ENCODE results near the gene STX8. TPM values are rescaled to one million over a fixed set of nuclear protein-coding genes. Genes with fewer than 3 reads are reported as not detected.
"Not testable (repeated sequence)": the region's sequence is repeated elsewhere in the genome, so short reads cannot be mapped to it uniquely, and the experiment has no call there.

Gene STX8
- 61.6 and 65.7 TPM in 2 replicates for total RNA-seq
- long read RNA-seq, transcript STX8-201 (8 exons, 1,246 nt), result major isoform, 23 of 36 reads
- long read RNA-seq, partial matches to known transcripts, result 7 of 36 reads
- long read RNA-seq, other reads (novel, unspliced or antisense), result 6 of 36 reads

- Mint-ChIP-seq H3K9me3 (ENCODE audit: unreplicated experiment) (no peaks in the 10 kb centered on the region), H3K4me1 (ENCODE audit: unreplicated experiment) (peaks cover 30% of the 10 kb centered on the region), H3K4me3 (ENCODE audit: unreplicated experiment) (peak within 1 kb of the TSS; percentile 98), H3K27me3 (ENCODE audit: unreplicated experiment) (no peaks in the 10 kb centered on the region), H3K27ac (ENCODE audit: unreplicated experiment) (peak within 1 kb of the TSS; percentile 83), H3K36me3 (ENCODE audit: unreplicated experiment) (no peaks in the 10 kb centered on the region)
- no peak for TF ChIP-seq CTCF (IDR thresholded peaks at IDR 0.05)
- peak; percentile 94 for DNase-seq (ENCODE audit: extremely low spot score, unreplicated experiment)
These were observed at the start of gene STX8 for GRCh38 chr17:9575381-9576101. Gene STX8, minus strand, starts transcription at chr17:9575820. Its CDS starts 12 bp downstream, at chr17:9575808.

GRCh38 chr17:9622961-9623360 lies 47.3 kb upstream of the STX8 start:
- no peak overlapping the region for H3K27ac Mint-ChIP-seq (ENCODE audit: unreplicated experiment)
- H3K36me3 Mint-ChIP-seq (ENCODE audit: unreplicated experiment), result no peaks in the 10 kb centered on the region
- no peaks in the 10 kb centered on the region for H3K4me1 Mint-ChIP-seq (ENCODE audit: unreplicated experiment)
- H3K27me3 Mint-ChIP-seq (ENCODE audit: unreplicated experiment), result peaks cover 13% of the 10 kb centered on the region
- no peak overlapping the region for H3K4me3 Mint-ChIP-seq (ENCODE audit: unreplicated experiment)
- no peak for TF ChIP-seq CTCF (IDR thresholded peaks at IDR 0.05)
- H3K9me3 Mint-ChIP-seq (ENCODE audit: unreplicated experiment), result peaks cover 20% of the 10 kb centered on the region
- no peak for DNase-seq (ENCODE audit: extremely low spot score, unreplicated experiment)

GRCh38 chr17:9615486-9615885 lies 39.9 kb upstream of the STX8 start:
- Mint-ChIP-seq H3K27me3 (ENCODE audit: unreplicated experiment) (peaks cover 10% of the 10 kb centered on the region), H3K4me3 (ENCODE audit: unreplicated experiment) (no peak overlapping the region), H3K36me3 (ENCODE audit: unreplicated experiment) (no peaks in the 10 kb centered on the region), H3K9me3 (ENCODE audit: unreplicated experiment) (no peaks in the 10 kb centered on the region), H3K27ac (ENCODE audit: unreplicated experiment) (no peak overlapping the region), H3K4me1 (ENCODE audit: unreplicated experiment) (no peaks in the 10 kb centered on the region)
- no peak for DNase-seq (ENCODE audit: extremely low spot score, unreplicated experiment)
- TF ChIP-seq CTCF (IDR thresholded peaks at IDR 0.05), result no peak

- peaks cover 15% of the 10 kb centered on the region for H3K27me3 Mint-ChIP-seq (ENCODE audit: unreplicated experiment)
- H3K4me1 Mint-ChIP-seq (ENCODE audit: unreplicated experiment), result no peaks in the 10 kb centered on the region
- DNase-seq (ENCODE audit: extremely low spot score, unreplicated experiment), result no peak
- no peaks in the 10 kb centered on the region for H3K36me3 Mint-ChIP-seq (ENCODE audit: unreplicated experiment)
- H3K4me3 Mint-ChIP-seq (ENCODE audit: unreplicated experiment), result no peak overlapping the region
- TF ChIP-seq CTCF (IDR thresholded peaks at IDR 0.05), result no peak
- no peak overlapping the region for H3K27ac Mint-ChIP-seq (ENCODE audit: unreplicated experiment)
- H3K9me3 Mint-ChIP-seq (ENCODE audit: unreplicated experiment), result no peaks in the 10 kb centered on the region
These were observed 36.4 kb upstream of the STX8 start for GRCh38 chr17:9612006-9612405.

GRCh38 chr17:9611557-9611956 lies 35.9 kb upstream of the STX8 start:
- Mint-ChIP-seq H3K4me3 (ENCODE audit: unreplicated experiment) (no peak overlapping the region), H3K27ac (ENCODE audit: unreplicated experiment) (no peak overlapping the region), H3K4me1 (ENCODE audit: unreplicated experiment) (no peaks in the 10 kb centered on the region), H3K9me3 (ENCODE audit: unreplicated experiment) (no peaks in the 10 kb centered on the region), H3K36me3 (ENCODE audit: unreplicated experiment) (no peaks in the 10 kb centered on the region), H3K27me3 (ENCODE audit: unreplicated experiment) (peaks cover 17% of the 10 kb centered on the region)
- no peak for DNase-seq (ENCODE audit: extremely low spot score, unreplicated experiment)
- TF ChIP-seq CTCF (IDR thresholded peaks at IDR 0.05), result no peak

GRCh38 chr17:9607058-9607457 lies 31.4 kb upstream of the STX8 start:
- H3K36me3 Mint-ChIP-seq (ENCODE audit: unreplicated experiment); H3K9me3 Mint-ChIP-seq (ENCODE audit: unreplicated experiment); DNase-seq (ENCODE audit: extremely low spot score, unreplicated experiment); H3K4me1 Mint-ChIP-seq (ENCODE audit: unreplicated experiment); H3K27ac Mint-ChIP-seq (ENCODE audit: unreplicated experiment); H3K4me3 Mint-ChIP-seq (ENCODE audit: unreplicated experiment): not testable (repeated sequence)
- H3K27me3 Mint-ChIP-seq (ENCODE audit: unreplicated experiment), result peaks cover 23% of the 10 kb centered on the region
